Measurements from ENCODE around the gene VAC14. TPM values are rescaled to one million over a fixed set of nuclear protein-coding genes. Genes with fewer than 3 reads are reported as not detected.

Gene VAC14
- total RNA-seq, 1 donor from 2014 or later: 38.1 TPM

DNA sequence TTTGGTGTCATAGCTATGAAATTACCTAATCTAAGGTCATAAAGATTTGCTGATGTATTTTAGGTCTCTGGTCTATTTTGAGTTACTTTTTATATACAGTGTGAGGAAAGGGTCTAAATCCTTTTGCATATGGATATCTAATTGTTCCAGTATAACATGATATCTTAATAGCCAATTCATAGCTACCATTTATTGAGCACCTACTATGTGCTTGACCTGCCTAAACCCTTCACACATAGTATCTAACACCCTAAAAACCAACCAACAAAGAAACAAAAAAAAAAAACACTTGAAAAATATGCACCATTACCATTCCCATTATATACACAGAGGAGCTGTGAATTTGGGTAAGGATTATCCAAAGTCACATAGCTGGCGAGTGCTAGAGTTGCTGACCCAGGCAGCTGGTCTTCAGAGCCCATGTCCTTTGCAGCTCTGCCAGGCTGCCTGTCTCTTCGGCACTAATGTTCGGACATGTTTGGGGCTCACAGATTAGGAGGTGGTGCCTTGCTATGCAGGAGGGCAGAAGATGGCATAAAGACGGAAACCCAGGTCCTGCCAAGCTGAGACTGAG is 66.3 kb downstream of the VAC14 start:
- DNase-seq (ENCODE audit: extremely low spot score in 2 of 2): no peak
- intact Hi-C loops (cut with DNase I): loop anchor here (5.0 kb wide), 1 partner anchor 52 kb away; no protein-coding TSS in a partner anchor
- Histone ChIP-seq H3K4me1 (peaks cover 42% of the 10 kb centered on the region), H3K27me3 (no peaks in the 10 kb centered on the region), H3K4me3 (no peak overlapping the region), H3K9me3 (no peaks in the 10 kb centered on the region), H3K27ac (peak overlapping the region; percentile 83), H3K36me3 (peaks cover 0 to 7% of the 10 kb centered on the region in 2 donors)
- TF ChIP-seq POLR2AphosphoS5 (IDR thresholded peaks at IDR 0.05; ENCODE audit: insufficient read depth in 1 of 2, low read depth in 1 of 2) (no peak), CTCF (IDR thresholded peaks at IDR 0.05) (no peak), POLR2A (IDR thresholded peaks at IDR 0.05) (no peak)

DNA sequence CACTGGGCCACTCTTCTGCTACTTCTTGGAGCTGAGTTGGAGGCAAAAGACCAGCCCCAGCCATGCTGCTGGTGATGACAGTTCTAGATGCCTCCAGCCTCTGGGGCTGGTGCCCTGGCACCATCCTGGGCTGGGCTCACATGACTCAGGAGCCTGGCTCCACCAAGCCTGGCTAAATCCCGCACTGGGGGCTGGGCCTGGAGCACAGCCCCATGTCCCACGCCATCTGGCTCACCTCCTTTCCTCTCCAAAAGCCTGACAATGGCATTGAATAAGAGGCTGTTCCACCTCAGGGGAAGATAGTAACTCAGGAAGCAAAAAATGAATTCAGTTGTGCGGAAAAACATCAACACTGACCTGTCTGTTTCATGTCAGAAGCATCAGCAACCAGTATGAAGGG is 70.0 kb downstream of the VAC14 start:
- peaks cover 0 to 7% of the 10 kb centered on the region in 2 donors for H3K36me3 ChIP-seq
- no peak for TF ChIP-seq POLR2AphosphoS5 (IDR thresholded peaks at IDR 0.05; ENCODE audit: insufficient read depth in 1 of 2, low read depth in 1 of 2)
- no peak for TF ChIP-seq CTCF (IDR thresholded peaks at IDR 0.05)
- no peak for TF ChIP-seq POLR2A (IDR thresholded peaks at IDR 0.05)
- H3K9me3 ChIP-seq: no peaks in the 10 kb centered on the region
- peaks cover 25% of the 10 kb centered on the region for H3K4me1 ChIP-seq
- DNase-seq (ENCODE audit: extremely low spot score in 2 of 2): no peak
- intact Hi-C loops (cut with DNase I): no loop called here
- no peaks in the 10 kb centered on the region for H3K27me3 ChIP-seq
- no peak overlapping the region for H3K4me3 ChIP-seq
- no peak overlapping the region for H3K27ac ChIP-seq

- intact Hi-C loops (cut with DNase I): no loop called here
- Histone ChIP-seq H3K27me3 (no peaks in the 10 kb centered on the region), H3K36me3 (peaks cover 0 to 7% of the 10 kb centered on the region in 2 donors), H3K4me3 (no peak overlapping the region), H3K9me3 (no peaks in the 10 kb centered on the region), H3K4me1 (peaks cover 29% of the 10 kb centered on the region), H3K27ac (no peak overlapping the region)
- no peak for TF ChIP-seq POLR2A (IDR thresholded peaks at IDR 0.05)
- TF ChIP-seq POLR2AphosphoS5 (IDR thresholded peaks at IDR 0.05; ENCODE audit: insufficient read depth in 1 of 2, low read depth in 1 of 2): no peak
- TF ChIP-seq CTCF (IDR thresholded peaks at IDR 0.05): no peak
- DNase-seq (ENCODE audit: extremely low spot score in 2 of 2): no peak
These were observed 70.9 kb downstream of the VAC14 start for GRCh38 chr16:70730031-70730430.

GRCh38 chr16:70729292-70729691 is 71.7 kb downstream of the VAC14 start:
- no peak overlapping the region for H3K4me3 ChIP-seq
- peaks cover 36% of the 10 kb centered on the region for H3K4me1 ChIP-seq
- no peak overlapping the region for H3K27ac ChIP-seq
- H3K27me3 ChIP-seq: no peaks in the 10 kb centered on the region
- H3K36me3 ChIP-seq: peaks cover 0 to 7% of the 10 kb centered on the region in 2 donors
- TF ChIP-seq CTCF (IDR thresholded peaks at IDR 0.05) (no peak), POLR2A (IDR thresholded peaks at IDR 0.05) (no peak), POLR2AphosphoS5 (IDR thresholded peaks at IDR 0.05; ENCODE audit: insufficient read depth in 1 of 2, low read depth in 1 of 2) (no peak)
- intact Hi-C loops (cut with DNase I): no loop called here
- DNase-seq (ENCODE audit: extremely low spot score in 2 of 2): no peak
- H3K9me3 ChIP-seq: no peaks in the 10 kb centered on the region

- Histone ChIP-seq H3K4me1 (peaks cover 42% of the 10 kb centered on the region), H3K36me3 (peaks cover 0 to 7% of the 10 kb centered on the region in 2 donors), H3K4me3 (no peak overlapping the region), H3K9me3 (no peaks in the 10 kb centered on the region), H3K27me3 (no peaks in the 10 kb centered on the region), H3K27ac (peak overlapping the region; percentile 95)
- DNase-seq (ENCODE audit: extremely low spot score in 2 of 2): no peak
- no peak for TF ChIP-seq POLR2AphosphoS5 (IDR thresholded peaks at IDR 0.05; ENCODE audit: insufficient read depth in 1 of 2, low read depth in 1 of 2)
- no peak for TF ChIP-seq CTCF (IDR thresholded peaks at IDR 0.05)
- TF ChIP-seq POLR2A (IDR thresholded peaks at IDR 0.05): no peak
- intact Hi-C loops (cut with DNase I): no loop called here
These were observed 72.8 kb downstream of the VAC14 start for GRCh38 chr16:70728150-70728549.

All from vagina (tissue), 2 donors.